ENCODE data around the gene DNAJC5. TPM values are rescaled to one million over a fixed set of nuclear protein-coding genes. Genes with fewer than 3 reads are reported as not detected.

The DNAJC5 gene
- total RNA-seq, 1 experiment from 2014 or later = 28.5 TPM

DNA sequence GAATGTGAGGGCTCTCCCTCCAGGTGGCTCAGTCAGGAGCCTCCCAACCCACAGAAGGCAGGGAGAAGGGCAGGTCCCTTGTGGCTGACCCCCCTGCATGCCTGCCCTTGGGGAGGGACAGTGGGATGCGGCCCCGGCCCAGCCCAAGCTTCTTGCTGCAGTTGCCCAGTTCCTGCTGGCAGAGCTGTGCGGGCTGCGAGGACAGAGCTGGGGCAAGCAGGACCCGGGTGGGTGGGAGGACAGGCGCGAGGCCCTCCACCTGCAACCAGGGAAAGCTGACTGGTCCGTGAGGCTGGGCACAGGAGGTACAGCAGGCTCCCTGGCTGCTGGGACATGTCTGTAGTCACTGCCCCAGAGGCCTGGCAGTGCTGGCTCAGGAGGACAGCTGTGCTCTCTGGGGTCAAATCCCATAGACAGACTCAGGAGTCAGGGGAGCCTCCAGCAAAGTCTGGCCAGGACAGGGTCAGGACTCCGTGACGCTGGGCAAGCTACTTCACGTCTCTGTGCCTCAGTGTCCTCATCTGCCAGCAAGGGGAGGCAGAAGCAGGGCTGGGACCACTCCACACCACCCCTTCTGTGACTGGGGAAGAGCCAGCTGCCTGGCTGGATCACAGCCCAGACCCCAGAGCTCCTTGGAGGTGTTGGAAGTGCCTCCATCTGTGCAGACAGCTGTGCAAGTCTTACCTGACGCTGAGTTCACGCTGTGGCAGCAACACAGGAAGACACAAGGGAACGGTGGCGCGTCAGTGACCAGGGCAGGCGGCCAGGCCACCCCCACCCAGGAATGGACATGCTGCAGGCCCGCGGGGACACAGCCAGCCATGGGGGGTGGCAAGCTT is 48.3 kb downstream of the DNAJC5 start:
- 0 out of 2 replicates have a peak, but pooled peaks cover 2% of the 10 kb centered on the region for H3K9me3 Mint-ChIP-seq
- H3K27ac Mint-ChIP-seq = no peak overlapping the region
- ChIA-PET POLR2A (interaction anchor here (0.5 kb wide), 1 partner anchor 1604 kb away, joined by 7 read pairs; no protein-coding TSS in a partner anchor), CTCF (interaction anchor here (0.7 to 3.6 kb wide), 5 partner anchors 9 to 37 kb away, joined by 3 to 19 read pairs (median 3); partner anchors contain the start of genes SAMD10 and UCKL1)
- ATAC-seq (no peak), DNase-seq (ENCODE audit: low spot score) (no peak)
- H3K36me3 Mint-ChIP-seq = peaks cover 9% of the 10 kb centered on the region
- no peaks in the 10 kb centered on the region for H3K27me3 Mint-ChIP-seq (ENCODE audit: low read depth)
- no peak overlapping the region for H3K4me3 Mint-ChIP-seq
- peaks cover 4% of the 10 kb centered on the region for H3K4me1 Mint-ChIP-seq
- TF ChIP-seq NFATC4 (CRISPR knock-in tag; IDR thresholded peaks at IDR 0.05) (no peak), FOXK1 (CRISPR knock-in tag; IDR thresholded peaks at IDR 0.05) (no peak), KAT7 (CRISPR knock-in tag; IDR thresholded peaks at IDR 0.05; ENCODE audit: borderline replicate concordance) (no peak), ZNF232 (CRISPR knock-in tag; IDR thresholded peaks at IDR 0.05) (no peak), ATF1 (CRISPR knock-in tag; IDR thresholded peaks at IDR 0.05) (no peak), ESRRA (CRISPR knock-in tag; IDR thresholded peaks at IDR 0.05; ENCODE audit: borderline replicate concordance) (no peak), ZNF416 (CRISPR knock-in tag; IDR thresholded peaks at IDR 0.05) (no peak), ZNF423 (CRISPR knock-in tag; IDR thresholded peaks at IDR 0.05) (no peak)
- TF ChIP-seq, protein P1, sequence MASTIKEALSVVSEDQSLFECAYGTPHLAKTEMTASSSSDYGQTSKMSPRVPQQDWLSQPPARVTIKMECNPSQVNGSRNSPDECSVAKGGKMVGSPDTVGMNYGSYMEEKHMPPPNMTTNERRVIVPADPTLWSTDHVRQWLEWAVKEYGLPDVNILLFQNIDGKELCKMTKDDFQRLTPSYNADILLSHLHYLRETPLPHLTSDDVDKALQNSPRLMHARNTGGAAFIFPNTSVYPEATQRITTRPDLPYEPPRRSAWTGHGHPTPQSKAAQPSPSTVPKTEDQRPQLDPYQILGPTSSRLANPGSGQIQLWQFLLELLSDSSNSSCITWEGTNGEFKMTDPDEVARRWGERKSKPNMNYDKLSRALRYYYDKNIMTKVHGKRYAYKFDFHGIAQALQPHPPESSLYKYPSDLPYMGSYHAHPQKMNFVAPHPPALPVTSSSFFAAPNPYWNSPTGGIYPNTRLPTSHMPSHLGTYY (CRISPR knock-in tag; IDR thresholded peaks at IDR 0.05) = no peak
- TF ChIP-seq, protein P2, sequence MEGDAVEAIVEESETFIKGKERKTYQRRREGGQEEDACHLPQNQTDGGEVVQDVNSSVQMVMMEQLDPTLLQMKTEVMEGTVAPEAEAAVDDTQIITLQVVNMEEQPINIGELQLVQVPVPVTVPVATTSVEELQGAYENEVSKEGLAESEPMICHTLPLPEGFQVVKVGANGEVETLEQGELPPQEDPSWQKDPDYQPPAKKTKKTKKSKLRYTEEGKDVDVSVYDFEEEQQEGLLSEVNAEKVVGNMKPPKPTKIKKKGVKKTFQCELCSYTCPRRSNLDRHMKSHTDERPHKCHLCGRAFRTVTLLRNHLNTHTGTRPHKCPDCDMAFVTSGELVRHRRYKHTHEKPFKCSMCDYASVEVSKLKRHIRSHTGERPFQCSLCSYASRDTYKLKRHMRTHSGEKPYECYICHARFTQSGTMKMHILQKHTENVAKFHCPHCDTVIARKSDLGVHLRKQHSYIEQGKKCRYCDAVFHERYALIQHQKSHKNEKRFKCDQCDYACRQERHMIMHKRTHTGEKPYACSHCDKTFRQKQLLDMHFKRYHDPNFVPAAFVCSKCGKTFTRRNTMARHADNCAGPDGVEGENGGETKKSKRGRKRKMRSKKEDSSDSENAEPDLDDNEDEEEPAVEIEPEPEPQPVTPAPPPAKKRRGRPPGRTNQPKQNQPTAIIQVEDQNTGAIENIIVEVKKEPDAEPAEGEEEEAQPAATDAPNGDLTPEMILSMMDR (IDR thresholded peaks at IDR 0.05) = no peak
- TF ChIP-seq, protein P3, sequence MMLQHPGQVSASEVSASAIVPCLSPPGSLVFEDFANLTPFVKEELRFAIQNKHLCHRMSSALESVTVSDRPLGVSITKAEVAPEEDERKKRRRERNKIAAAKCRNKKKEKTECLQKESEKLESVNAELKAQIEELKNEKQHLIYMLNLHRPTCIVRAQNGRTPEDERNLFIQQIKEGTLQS (CRISPR knock-in tag; conservative IDR thresholded peaks at IDR 0.05) = no peak
- TF ChIP-seq, protein P4, sequence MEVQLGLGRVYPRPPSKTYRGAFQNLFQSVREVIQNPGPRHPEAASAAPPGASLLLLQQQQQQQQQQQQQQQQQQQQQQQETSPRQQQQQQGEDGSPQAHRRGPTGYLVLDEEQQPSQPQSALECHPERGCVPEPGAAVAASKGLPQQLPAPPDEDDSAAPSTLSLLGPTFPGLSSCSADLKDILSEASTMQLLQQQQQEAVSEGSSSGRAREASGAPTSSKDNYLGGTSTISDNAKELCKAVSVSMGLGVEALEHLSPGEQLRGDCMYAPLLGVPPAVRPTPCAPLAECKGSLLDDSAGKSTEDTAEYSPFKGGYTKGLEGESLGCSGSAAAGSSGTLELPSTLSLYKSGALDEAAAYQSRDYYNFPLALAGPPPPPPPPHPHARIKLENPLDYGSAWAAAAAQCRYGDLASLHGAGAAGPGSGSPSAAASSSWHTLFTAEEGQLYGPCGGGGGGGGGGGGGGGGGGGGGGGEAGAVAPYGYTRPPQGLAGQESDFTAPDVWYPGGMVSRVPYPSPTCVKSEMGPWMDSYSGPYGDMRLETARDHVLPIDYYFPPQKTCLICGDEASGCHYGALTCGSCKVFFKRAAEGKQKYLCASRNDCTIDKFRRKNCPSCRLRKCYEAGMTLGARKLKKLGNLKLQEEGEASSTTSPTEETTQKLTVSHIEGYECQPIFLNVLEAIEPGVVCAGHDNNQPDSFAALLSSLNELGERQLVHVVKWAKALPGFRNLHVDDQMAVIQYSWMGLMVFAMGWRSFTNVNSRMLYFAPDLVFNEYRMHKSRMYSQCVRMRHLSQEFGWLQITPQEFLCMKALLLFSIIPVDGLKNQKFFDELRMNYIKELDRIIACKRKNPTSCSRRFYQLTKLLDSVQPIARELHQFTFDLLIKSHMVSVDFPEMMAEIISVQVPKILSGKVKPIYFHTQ (CRISPR knock-in tag; IDR thresholded peaks at IDR 0.05) = no peak

DNA sequence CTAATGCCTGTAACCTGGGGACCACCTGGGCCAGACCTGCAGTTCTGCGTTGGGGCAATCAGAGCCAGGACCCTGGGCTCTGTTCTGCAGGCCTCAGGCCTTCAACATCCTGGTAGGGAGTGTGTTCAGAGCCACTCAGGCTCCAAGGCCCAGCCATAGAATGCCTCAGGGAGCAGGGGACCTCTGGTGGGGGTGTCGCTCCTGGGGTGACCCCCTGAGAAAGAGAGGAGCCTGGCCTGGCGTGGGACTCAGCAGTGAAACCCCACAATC is 48.8 kb downstream of the DNAJC5 start:
- H3K4me3 Mint-ChIP-seq = no peak overlapping the region
- H3K9me3 Mint-ChIP-seq = 0 out of 2 replicates have a peak, but pooled peaks cover 3% of the 10 kb centered on the region
- H3K36me3 Mint-ChIP-seq = peaks cover 11% of the 10 kb centered on the region
- TF ChIP-seq, protein P5, sequence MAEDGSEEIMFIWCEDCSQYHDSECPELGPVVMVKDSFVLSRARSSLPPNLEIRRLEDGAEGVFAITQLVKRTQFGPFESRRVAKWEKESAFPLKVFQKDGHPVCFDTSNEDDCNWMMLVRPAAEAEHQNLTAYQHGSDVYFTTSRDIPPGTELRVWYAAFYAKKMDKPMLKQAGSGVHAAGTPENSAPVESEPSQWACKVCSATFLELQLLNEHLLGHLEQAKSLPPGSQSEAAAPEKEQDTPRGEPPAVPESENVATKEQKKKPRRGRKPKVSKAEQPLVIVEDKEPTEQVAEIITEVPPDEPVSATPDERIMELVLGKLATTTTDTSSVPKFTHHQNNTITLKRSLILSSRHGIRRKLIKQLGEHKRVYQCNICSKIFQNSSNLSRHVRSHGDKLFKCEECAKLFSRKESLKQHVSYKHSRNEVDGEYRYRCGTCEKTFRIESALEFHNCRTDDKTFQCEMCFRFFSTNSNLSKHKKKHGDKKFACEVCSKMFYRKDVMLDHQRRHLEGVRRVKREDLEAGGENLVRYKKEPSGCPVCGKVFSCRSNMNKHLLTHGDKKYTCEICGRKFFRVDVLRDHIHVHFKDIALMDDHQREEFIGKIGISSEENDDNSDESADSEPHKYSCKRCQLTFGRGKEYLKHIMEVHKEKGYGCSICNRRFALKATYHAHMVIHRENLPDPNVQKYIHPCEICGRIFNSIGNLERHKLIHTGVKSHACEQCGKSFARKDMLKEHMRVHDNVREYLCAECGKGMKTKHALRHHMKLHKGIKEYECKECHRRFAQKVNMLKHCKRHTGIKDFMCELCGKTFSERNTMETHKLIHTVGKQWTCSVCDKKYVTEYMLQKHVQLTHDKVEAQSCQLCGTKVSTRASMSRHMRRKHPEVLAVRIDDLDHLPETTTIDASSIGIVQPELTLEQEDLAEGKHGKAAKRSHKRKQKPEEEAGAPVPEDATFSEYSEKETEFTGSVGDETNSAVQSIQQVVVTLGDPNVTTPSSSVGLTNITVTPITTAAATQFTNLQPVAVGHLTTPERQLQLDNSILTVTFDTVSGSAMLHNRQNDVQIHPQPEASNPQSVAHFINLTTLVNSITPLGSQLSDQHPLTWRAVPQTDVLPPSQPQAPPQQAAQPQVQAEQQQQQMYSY (CRISPR knock-in tag; IDR thresholded peaks at IDR 0.05) = no peak
- TF ChIP-seq, protein P6, sequence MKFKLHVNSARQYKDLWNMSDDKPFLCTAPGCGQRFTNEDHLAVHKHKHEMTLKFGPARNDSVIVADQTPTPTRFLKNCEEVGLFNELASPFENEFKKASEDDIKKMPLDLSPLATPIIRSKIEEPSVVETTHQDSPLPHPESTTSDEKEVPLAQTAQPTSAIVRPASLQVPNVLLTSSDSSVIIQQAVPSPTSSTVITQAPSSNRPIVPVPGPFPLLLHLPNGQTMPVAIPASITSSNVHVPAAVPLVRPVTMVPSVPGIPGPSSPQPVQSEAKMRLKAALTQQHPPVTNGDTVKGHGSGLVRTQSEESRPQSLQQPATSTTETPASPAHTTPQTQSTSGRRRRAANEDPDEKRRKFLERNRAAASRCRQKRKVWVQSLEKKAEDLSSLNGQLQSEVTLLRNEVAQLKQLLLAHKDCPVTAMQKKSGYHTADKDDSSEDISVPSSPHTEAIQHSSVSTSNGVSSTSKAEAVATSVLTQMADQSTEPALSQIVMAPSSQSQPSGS (CRISPR knock-in tag; IDR thresholded peaks at IDR 0.05; ENCODE audit: borderline replicate concordance, low read depth) = no peak
- TF ChIP-seq ZNF416 (CRISPR knock-in tag; IDR thresholded peaks at IDR 0.05) = no peak
- H3K27ac Mint-ChIP-seq = no peak overlapping the region
- no peaks in the 10 kb centered on the region for H3K27me3 Mint-ChIP-seq (ENCODE audit: low read depth)
- no peak for ATAC-seq
- H3K4me1 Mint-ChIP-seq = peaks cover 8% of the 10 kb centered on the region
- POLR2A ChIA-PET = no interaction called here
- DNase-seq (ENCODE audit: low spot score) = no peak
- CTCF ChIA-PET = interaction anchor here (2.1 kb wide), 1 partner anchor 10 kb away, joined by 11 read pairs; no protein-coding TSS in a partner anchor
